WTC11 (cell line): ENCODE results near the gene RANBP3L. TPM values are rescaled to one million over a fixed set of nuclear protein-coding genes. Genes with fewer than 3 reads are reported as not detected.

Experiments used
- ATAC-seq: fragments of 200-7000 bp; cut with Tn5 transposase; 2 replicates; pipeline ENCODE4 v1.10.0; 2021; ENCODE audit warnings: mild to moderate bottlenecking, moderate library complexity
- CTCF ChIA-PET: fragments of 300-600 bp; sonication (Branson Sonifier 250); formaldehyde crosslinking; loops from one replicate; lab custom pipeline; 2021; ENCODE audit warnings: antibody characterized with exemption; lab: Charles Lee
- POLR2A ChIA-PET: fragments of 350-600 bp; sonication (Branson Sonifier 250); formaldehyde crosslinking; loops from one replicate; lab custom pipeline; 2021; ENCODE audit warnings: antibody characterized with exemption; lab: Charles Lee
- DNase-seq: peaks from one replicate; pipeline ENCODE4 v3.0.0; 2021; ENCODE audit warnings: low spot score
- H3K27ac Mint-ChIP-seq: 2 replicates; pipeline ENCODE4 v1.8.0; 2021; ENCODE audit warnings: mixed read lengths
- H3K27me3 Mint-ChIP-seq: 2 replicates; pipeline ENCODE4 v1.8.0; 2021; ENCODE audit warnings: low read depth, mild to moderate bottlenecking, moderate library complexity, mixed read lengths
- H3K36me3 Mint-ChIP-seq: 2 replicates; pipeline ENCODE4 v1.8.0; 2021; ENCODE audit warnings: mixed read lengths
- H3K4me1 Mint-ChIP-seq: 2 replicates; pipeline ENCODE4 v1.8.0; 2022; ENCODE audit warnings: mixed read lengths
- H3K4me3 Mint-ChIP-seq: 2 replicates; pipeline ENCODE4 v1.8.0; 2021; ENCODE audit warnings: mild to moderate bottlenecking, moderate library complexity, mixed read lengths
- H3K9me3 Mint-ChIP-seq: 2 replicates; pipeline ENCODE4 v1.8.0; 2021; ENCODE audit warnings: mixed read lengths
- ATF3 ChIP-seq: sonication (generic); formaldehyde crosslinking; conservative IDR thresholded peaks from 2 replicates; pipeline ENCODE4 v1.8.1; 2022; ENCODE audit warnings: mild to moderate bottlenecking, missing genetic modification reagents
- ATF6 ChIP-seq: sonication (generic); formaldehyde crosslinking; IDR thresholded peaks from 2 replicates; pipeline ENCODE4 v1.8.1; 2023; ENCODE audit warnings: mild to moderate bottlenecking, missing genetic modification reagents
- E2F4 ChIP-seq: sonication (generic); formaldehyde crosslinking; IDR thresholded peaks from 2 replicates; pipeline ENCODE4 v1.8.1; 2022; ENCODE audit warnings: low read depth, mild to moderate bottlenecking, moderate library complexity, missing genetic modification reagents, borderline replicate concordance
- E2F5 ChIP-seq: sonication (generic); formaldehyde crosslinking; IDR thresholded peaks from 2 replicates; pipeline ENCODE4 v1.8.1; 2022; ENCODE audit warnings: mild to moderate bottlenecking, moderate library complexity, missing genetic modification reagents
- GRHL2 ChIP-seq: fragments of 250-450 bp; sonication (Bioruptor Pico); IDR thresholded peaks from 2 replicates; pipeline ENCODE4 v1.8.0; 2022; ENCODE audit warnings: mild to moderate bottlenecking, moderate library complexity; ENCODE audit not compliant: insufficient replicate concordance, severe bottlenecking
- GTF2I ChIP-seq: fragments of 250-450 bp; sonication (Bioruptor Pico); conservative IDR thresholded peaks from 2 replicates; pipeline ENCODE4 v1.4.0; 2021; ENCODE audit warnings: mild to moderate bottlenecking
- IRF2 ChIP-seq: sonication (generic); formaldehyde crosslinking; IDR thresholded peaks from 2 replicates; pipeline ENCODE4 v1.8.0; 2022; ENCODE audit warnings: low read depth, missing genetic modification reagents, borderline replicate concordance
- JAZF1 ChIP-seq: fragments of 250-450 bp; sonication (Bioruptor Pico); IDR thresholded peaks from 2 replicates; pipeline ENCODE4 v1.9.0; 2021; ENCODE audit warnings: moderate library complexity, mild to moderate bottlenecking, inconsistent platforms
- MXD4 ChIP-seq: fragments of 250-450 bp; sonication (Bioruptor Pico); IDR thresholded peaks from 2 replicates; pipeline ENCODE4 v1.8.0; 2021; ENCODE audit warnings: mild to moderate bottlenecking, moderate library complexity, borderline replicate concordance
- NFATC4 ChIP-seq: fragments of 250-450 bp; sonication (Bioruptor Pico); IDR thresholded peaks from 2 replicates; pipeline ENCODE4 v1.9.0; 2021; ENCODE audit warnings: mild to moderate bottlenecking
- SMAD4 ChIP-seq: sonication (generic); formaldehyde crosslinking; IDR thresholded peaks from 2 replicates; pipeline ENCODE4 v1.8.0; 2022; ENCODE audit warnings: mild to moderate bottlenecking, missing genetic modification reagents
- SOX15 ChIP-seq: fragments of 250-450 bp; sonication (Bioruptor Pico); IDR thresholded peaks from 2 replicates; pipeline ENCODE4 v1.9.0; 2021; ENCODE audit warnings: mild to moderate bottlenecking
- TP53 ChIP-seq: sonication (generic); formaldehyde crosslinking; IDR thresholded peaks from 2 replicates; pipeline ENCODE4 v1.8.1; 2023; ENCODE audit warnings: mild to moderate bottlenecking, missing genetic modification reagents
- USF2 ChIP-seq: sonication (generic); formaldehyde crosslinking; IDR thresholded peaks from 2 replicates; pipeline ENCODE4 v1.8.1; 2023; ENCODE audit warnings: mild to moderate bottlenecking, missing genetic modification reagents, moderate library complexity
- ZNF281 ChIP-seq: sonication (generic); formaldehyde crosslinking; IDR thresholded peaks from 2 replicates; pipeline ENCODE4 v1.8.0; 2023; ENCODE audit warnings: mild to moderate bottlenecking, missing genetic modification reagents
- ZNF425 ChIP-seq: fragments of 250-450 bp; sonication (Bioruptor Pico); conservative IDR thresholded peaks from 2 replicates; pipeline ENCODE4 v1.9.0; 2021; ENCODE audit warnings: mild to moderate bottlenecking
- total RNA-seq: library from RNA; stranded (reverse); gene quantifications from 3 replicates; pipeline ENCODE4 v1.2.3, GENCODE V29; 2021

The RANBP3L gene
- total RNA-seq, 1 experiment from 2014 or later = not detected

GRCh38 chr5:36246036-36246800 lies 55.5 kb downstream of the RANBP3L start (continued):
- TF ChIP-seq ATF6 (no peak), GRHL2 (no peak), E2F5 (CRISPR knock-in tag) (no peak), SMAD4 (CRISPR knock-in tag) (no peak), E2F4 (no peak), ZNF281 (CRISPR knock-in tag) (no peak), IRF2 (CRISPR knock-in tag) (no peak), MXD4 (CRISPR knock-in tag) (no peak), USF2 (CRISPR knock-in tag) (no peak), GTF2I (CRISPR knock-in tag) (no peak), SOX15 (CRISPR knock-in tag) (no peak)

- POLR2A ChIA-PET = no interaction called here
- Mint-ChIP-seq H3K27ac (no peak overlapping the region), H3K36me3 (no peaks in the 10 kb centered on the region), H3K4me3 (no peak overlapping the region), H3K4me1 (peaks cover 21% of the 10 kb centered on the region), H3K9me3 (no peaks in the 10 kb centered on the region), H3K27me3 (peaks cover 30% of the 10 kb centered on the region)
- CTCF ChIA-PET = no interaction called here
- ATAC-seq (no peak), DNase-seq (no peak)
- TF ChIP-seq TP53 (CRISPR knock-in tag) (no peak), IRF2 (CRISPR knock-in tag) (no peak), SMAD4 (CRISPR knock-in tag) (no peak), ATF3 (no peak), ZNF281 (CRISPR knock-in tag) (no peak), USF2 (CRISPR knock-in tag) (no peak), ZNF425 (CRISPR knock-in tag) (no peak), JAZF1 (CRISPR knock-in tag) (no peak), NFATC4 (CRISPR knock-in tag) (no peak)
These were observed 57.6 kb downstream of the RANBP3L start for GRCh38 chr5:36244076-36244475.
